HCT116 (cell line): ENCODE data around the gene NAA60. TPM values are rescaled to one million over a fixed set of nuclear protein-coding genes. Genes with fewer than 3 reads are reported as not detected.

ENCODE experiments used
- ATAC-seq: fragments of 200-7000 bp; cut with Tn5 transposase; 2 replicates; pipeline ENCODE4 v1.9.1; 2020; ENCODE audit warnings: mild to moderate bottlenecking, moderate library complexity
- BruUV-seq: library from RNA; stranded (reverse); fragments of 400-500 nt; replicated peaks from 2 replicates; lab custom pipeline; 2021; lab: Mats Ljungman, UMichigan
- CTCF ChIA-PET: fragments of 300-600 bp; sonication (Branson Sonifier 250); formaldehyde crosslinking; loops from one replicate; lab custom pipeline; 2021; ENCODE audit warnings: antibody characterized with exemption; lab: Charles Lee
- POLR2A ChIA-PET: fragments of 300-600, 350-600 bp; sonication (Branson Sonifier 250); formaldehyde crosslinking; loops from one replicate; lab custom pipeline; 2021; ENCODE audit warnings: antibody characterized with exemption; lab: Charles Lee
- RAD21 ChIA-PET, 2 experiments: fragments of 300-600 bp; sonication (Branson Sonifier 250); formaldehyde crosslinking; loops; one replicate each; lab custom pipeline; 2023; ENCODE audit warnings: low total read pairs in 2 of 2; ENCODE audit not compliant: uncharacterized antibody in 2 of 2, unreplicated experiment in 2 of 2, low non-redundant PET in 1 of 2; lab: Charles Lee
- DNase-seq: peaks from one replicate; pipeline ENCODE4 v3.0.0-alpha.2; 2010; ENCODE audit warnings: low read depth, low spot score
- H2AFZ ChIP-seq: fragments of 200-600 bp; shearing (Covaris generic), sonication (generic); 2 replicates; pipeline ENCODE4 v1.6.1; 2017; ENCODE audit warnings: low read depth, mixed run types, mixed read lengths, antibody characterized with exemption, low read length; ENCODE audit not compliant: poor library complexity, severe bottlenecking
- H3K27ac ChIP-seq: 2 replicates; pipeline ENCODE4 v1.5.1; 2012; ENCODE audit warnings: low read depth, low read length
- H3K27me3 ChIP-seq: fragments of 200-600 bp; sonication (generic); 2 replicates; pipeline ENCODE4 v1.6.1; 2016; ENCODE audit warnings: mixed run types, low read length, mixed read lengths; ENCODE audit not compliant: insufficient read depth
- H3K36me3 ChIP-seq, 2 experiments: fragments of 200-500 bp in 1 of 2; fragments of 200-600 bp in 1 of 2; sonication (Bioruptor generic) in 1 of 2; sonication (generic) in 1 of 2; 2 replicates each; pipeline versions ENCODE4 v1.5.1 to v1.6.1; 2014 to 2016; ENCODE audit warnings: low read length in 2 of 2, inconsistent platforms in 1 of 2, mixed read lengths in 1 of 2, mixed run types in 1 of 2; ENCODE audit not compliant: insufficient read depth in 2 of 2, control insufficient read depth in 1 of 2
- H3K4me1 ChIP-seq, 2 experiments: fragments of 200-600 bp in 1 of 2; sonication (generic) in 1 of 2; 2 replicates each; pipeline versions ENCODE4 v1.5.1 to v1.6.1; 2012 to 2017; ENCODE audit warnings: low read length in 2 of 2, inconsistent platforms in 1 of 2, mild to moderate bottlenecking in 1 of 2, mixed read lengths in 1 of 2, mixed run types in 1 of 2, moderate library complexity in 1 of 2; ENCODE audit not compliant: insufficient read depth in 2 of 2, control insufficient read depth in 1 of 2
- H3K4me2 ChIP-seq: fragments of 200-600 bp; sonication (generic); 2 replicates; pipeline ENCODE4 v1.6.1; 2017; ENCODE audit warnings: mixed run types, low read length, mixed read lengths
- H3K4me3 ChIP-seq, 2 experiments: fragments of 200-600 bp in 1 of 2; sonication (generic) in 1 of 2; replicated peaks in 1 of 2; 2 replicates each; pipeline ENCODE4 v1.5.1; 2011 to 2016; ENCODE audit warnings: low read length in 2 of 2, control low read depth in 1 of 2, low read depth in 1 of 2, mild to moderate bottlenecking in 1 of 2, mixed read lengths in 1 of 2, mixed run types in 1 of 2
- H3K79me2 ChIP-seq: fragments of 200-600 bp; sonication (generic); 2 replicates; pipeline ENCODE4 v1.6.1; 2017; ENCODE audit warnings: mild to moderate bottlenecking, mixed run types, low read length, moderate library complexity, mixed read lengths; ENCODE audit not compliant: insufficient read depth
- H3K9ac ChIP-seq: fragments of 200-600 bp; sonication (generic); 2 replicates; pipeline ENCODE4 v1.6.1; 2016; ENCODE audit warnings: low read length, mixed read lengths
- H3K9me2 ChIP-seq: fragments of 200-600 bp; sonication (generic), shearing (Covaris generic); 2 replicates; pipeline ENCODE4 v1.6.1; 2017; ENCODE audit warnings: mixed run types, mild to moderate bottlenecking, moderate library complexity; ENCODE audit not compliant: insufficient read depth
- H3K9me3 ChIP-seq, 2 experiments: fragments of 200-500 bp in 1 of 2; fragments of 200-600 bp in 1 of 2; sonication (Bioruptor generic) in 1 of 2; sonication (generic) in 1 of 2; 2 replicates each; pipeline ENCODE4 v1.6.1; 2014 to 2017; ENCODE audit warnings: low read length in 2 of 2, mixed read lengths in 2 of 2, inconsistent platforms in 1 of 2, low read depth in 1 of 2, mild to moderate bottlenecking in 1 of 2, mixed run types in 1 of 2, moderate library complexity in 1 of 2; ENCODE audit not compliant: control insufficient read depth in 1 of 2, insufficient read depth in 1 of 2
- H4K20me1 ChIP-seq: fragments of 200-600 bp; sonication (generic), shearing (Covaris generic); 2 replicates; pipeline ENCODE4 v1.6.1; 2017; ENCODE audit warnings: mixed run types, mild to moderate bottlenecking, moderate library complexity; ENCODE audit not compliant: insufficient read depth
- CBX3 ChIP-seq: IDR thresholded peaks from 2 replicates; pipeline ENCODE4 v1.6.1; 2012; ENCODE audit warnings: low read depth
- ELF1 ChIP-seq: IDR thresholded peaks from 2 replicates; pipeline ENCODE4 v1.6.1; 2012; ENCODE audit warnings: low read depth, borderline replicate concordance
- EZH2 ChIP-seq: fragments of 200-600 bp; sonication (generic); IDR thresholded peaks from 2 replicates; pipeline ENCODE4 v1.6.1; 2017; ENCODE audit warnings: antibody characterized with exemption, mixed run types
- EZH2phosphoT487 ChIP-seq: fragments of 200-600 bp; IDR thresholded peaks from 2 replicates; pipeline ENCODE4 v1.6.1; 2018; ENCODE audit warnings: antibody characterized with exemption, borderline replicate concordance
- FOSL1 ChIP-seq: IDR thresholded peaks from 2 replicates; pipeline ENCODE4 v1.6.1; 2012; ENCODE audit warnings: low read depth
- JUND ChIP-seq: IDR thresholded peaks from 2 replicates; pipeline ENCODE4 v1.6.1; 2012
- MAX ChIP-seq: IDR thresholded peaks from 2 replicates; pipeline ENCODE4 v1.6.1; 2012
- POLR2A ChIP-seq: IDR thresholded peaks from 2 replicates; pipeline ENCODE4 v1.7.0; 2011; ENCODE audit warnings: borderline replicate concordance; ENCODE audit not compliant: insufficient read depth, insufficient read length; ENCODE audit errors: extremely low read depth
- POLR2AphosphoS5 ChIP-seq: IDR thresholded peaks from 2 replicates; pipeline ENCODE4 v1.6.1; 2011; ENCODE audit warnings: mild to moderate bottlenecking, low read depth, low read length, moderate library complexity
- RAD21 ChIP-seq: IDR thresholded peaks from 2 replicates; pipeline ENCODE4 v1.6.1; 2012; ENCODE audit warnings: low read depth, mild to moderate bottlenecking
- SIN3A ChIP-seq: IDR thresholded peaks from 2 replicates; pipeline ENCODE4 v1.6.1; 2012; ENCODE audit warnings: low read depth
- SP1 ChIP-seq: IDR thresholded peaks from 2 replicates; pipeline ENCODE4 v1.6.1; 2012; ENCODE audit warnings: low read depth
- SRF ChIP-seq: IDR thresholded peaks from 2 replicates; pipeline ENCODE4 v1.6.1; 2012; ENCODE audit warnings: low read depth
- TCF7L2 ChIP-seq: IDR thresholded peaks from 2 replicates; pipeline ENCODE4 v1.7.0; 2011; ENCODE audit warnings: borderline replicate concordance, inconsistent platforms; ENCODE audit not compliant: insufficient read depth, insufficient read length; ENCODE audit errors: extremely low read depth
- YY1 ChIP-seq: IDR thresholded peaks from 2 replicates; pipeline ENCODE4 v1.6.1; 2011; ENCODE audit warnings: low read length, low read depth, moderate library complexity, mild to moderate bottlenecking; ENCODE audit not compliant: insufficient replicate concordance; ENCODE audit errors: extremely low read depth
- ZFX ChIP-seq: fragments of 450-650 bp; IDR thresholded peaks from 2 replicates; pipeline ENCODE4 v1.6.1; 2017
- ZNF274 ChIP-seq: fragments of 200-500 bp; sonication (Bioruptor generic); IDR thresholded peaks from 2 replicates; pipeline ENCODE4 v1.6.1; 2014; ENCODE audit warnings: mild to moderate bottlenecking, low read depth, low read length, inconsistent platforms
- intact Hi-C: fragments of 100-400 bp; cut with micrococcal nuclease; formaldehyde crosslinking; loops from 2 replicates; pipeline ENCODE4 v1.10.0; 2022
- total RNA-seq: library from RNA; stranded (reverse); gene quantifications from one replicate; pipeline ENCODE4 v1.2.1, GENCODE V29; 2021; ENCODE audit not compliant: unreplicated experiment

NAA60 gene
- total RNA-seq, 1 experiment from 2014 or later: 32.2 TPM

GRCh38 chr16:3513892-3514583 lies 70.6 kb downstream of the NAA60 start:
- TF ChIP-seq RAD21 (no peak), ZNF274 (no peak), POLR2A (no peak), SRF (no peak), SIN3A (no peak), ELF1 (no peak), ZFX (no peak), CBX3 (no peak), TCF7L2 (no peak), MAX (no peak), EZH2 (no peak), POLR2AphosphoS5 (no peak), JUND (no peak), YY1 (no peak), FOSL1 (no peak), EZH2phosphoT487 (no peak), SP1 (no peak)
- Histone ChIP-seq H3K79me2 (no peaks in the 10 kb centered on the region), H3K9me3 (no peaks in the 10 kb centered on the region), H3K4me1 (no peaks in the 10 kb centered on the region), H3K9me2 (no peaks in the 10 kb centered on the region), H3K36me3 (peaks cover 17 to 36% of the 10 kb centered on the region in 2 experiments), H3K27ac (no peak overlapping the region), H3K9ac (no peak overlapping the region), H3K27me3 (no peaks in the 10 kb centered on the region), H4K20me1 (no peaks in the 10 kb centered on the region), H2AFZ (no peak overlapping the region), H3K4me3 (no peak overlapping the region), H3K4me2 (no peak overlapping the region)
- intact Hi-C loops: no loop called here
- RAD21 ChIA-PET: no interaction called here
- BruUV-seq: no TSS peak
- DNase-seq: no peak
- no peak for ATAC-seq
- POLR2A ChIA-PET: no interaction called here
- CTCF ChIA-PET: no interaction called here
